Vagina (tissue), 2 donors: Measurements from ENCODE around the gene OR8U1.

Source experiments
- POLR2A ChIP-seq, 2 donors: fragments of 450-650 bp; IDR thresholded peaks; one replicate each; pipeline ENCODE4 v1.6.1; 2017; ENCODE audit warnings: antibody characterized with exemption in 2 of 2, mild to moderate bottlenecking in 2 of 2, moderate library complexity in 2 of 2
- TF ChIP-seq, protein P1 (sequence below), 3 experiments: fragments of 450-650 bp in 2 of 3; fragments of 200-600 bp in 1 of 3; sonication (generic) in 1 of 3; IDR thresholded peaks; one replicate each; pipeline ENCODE4 v1.5.1; 2017 to 2019; ENCODE audit warnings: antibody characterized with exemption in 3 of 3, mild to moderate bottlenecking in 2 of 3, moderate library complexity in 2 of 3

DNA sequence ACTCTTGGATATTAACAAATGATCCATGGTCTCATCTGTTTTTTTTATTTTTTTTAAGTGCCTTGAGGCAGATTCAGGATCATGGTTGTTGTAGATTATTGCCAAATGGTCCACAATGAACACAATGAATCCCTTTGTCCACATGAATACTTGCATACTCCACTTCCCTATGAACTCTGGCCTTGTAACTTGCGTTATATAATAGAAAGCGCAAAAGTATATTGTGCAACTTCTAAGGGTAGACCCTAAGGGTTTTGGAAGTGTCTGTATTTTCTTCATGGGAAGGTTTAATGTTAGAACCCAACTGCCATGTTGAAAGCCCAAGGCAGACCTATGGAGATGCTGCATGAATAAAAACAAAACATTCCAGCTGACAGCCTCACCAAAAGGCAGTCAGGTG, 29.0 kb downstream of the OR8U1 start:
- TF ChIP-seq, protein P1, sequence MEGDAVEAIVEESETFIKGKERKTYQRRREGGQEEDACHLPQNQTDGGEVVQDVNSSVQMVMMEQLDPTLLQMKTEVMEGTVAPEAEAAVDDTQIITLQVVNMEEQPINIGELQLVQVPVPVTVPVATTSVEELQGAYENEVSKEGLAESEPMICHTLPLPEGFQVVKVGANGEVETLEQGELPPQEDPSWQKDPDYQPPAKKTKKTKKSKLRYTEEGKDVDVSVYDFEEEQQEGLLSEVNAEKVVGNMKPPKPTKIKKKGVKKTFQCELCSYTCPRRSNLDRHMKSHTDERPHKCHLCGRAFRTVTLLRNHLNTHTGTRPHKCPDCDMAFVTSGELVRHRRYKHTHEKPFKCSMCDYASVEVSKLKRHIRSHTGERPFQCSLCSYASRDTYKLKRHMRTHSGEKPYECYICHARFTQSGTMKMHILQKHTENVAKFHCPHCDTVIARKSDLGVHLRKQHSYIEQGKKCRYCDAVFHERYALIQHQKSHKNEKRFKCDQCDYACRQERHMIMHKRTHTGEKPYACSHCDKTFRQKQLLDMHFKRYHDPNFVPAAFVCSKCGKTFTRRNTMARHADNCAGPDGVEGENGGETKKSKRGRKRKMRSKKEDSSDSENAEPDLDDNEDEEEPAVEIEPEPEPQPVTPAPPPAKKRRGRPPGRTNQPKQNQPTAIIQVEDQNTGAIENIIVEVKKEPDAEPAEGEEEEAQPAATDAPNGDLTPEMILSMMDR (IDR thresholded peaks at IDR 0.05) = no peak
- no peak for TF ChIP-seq POLR2A (IDR thresholded peaks at IDR 0.05)
